HEK293 (cell line): ENCODE results near the gene OSTF1.

Experiments used
- YY1 ChIP-seq: fragments of 450-650 bp; formaldehyde crosslinking; IDR thresholded peaks from 2 replicates; pipeline ENCODE4 v1.5.1; 2018; ENCODE audit warnings: missing biosample characterization, missing genetic modification characterization
- ZNF121 ChIP-seq: fragments of 450-650 bp; formaldehyde crosslinking; IDR thresholded peaks from 2 replicates; pipeline ENCODE4 v1.5.1; 2016; ENCODE audit warnings: missing biosample characterization, missing genetic modification characterization
- ZNF350 ChIP-seq: fragments of 450-650 bp; formaldehyde crosslinking; IDR thresholded peaks from 2 replicates; pipeline ENCODE4 v1.5.0; 2017; ENCODE audit warnings: missing biosample characterization, mild to moderate bottlenecking, missing genetic modification characterization
- ZNF610 ChIP-seq: fragments of 450-650 bp; formaldehyde crosslinking; IDR thresholded peaks from 2 replicates; pipeline ENCODE4 v1.5.1; 2016; ENCODE audit warnings: missing biosample characterization, missing genetic modification characterization, borderline replicate concordance
- TF ChIP-seq, protein P1 (sequence below): fragments of 450-650 bp; formaldehyde crosslinking; IDR thresholded peaks from 2 replicates; pipeline ENCODE4 v1.5.1; 2017; ENCODE audit warnings: missing biosample characterization, missing genetic modification characterization

DNA sequence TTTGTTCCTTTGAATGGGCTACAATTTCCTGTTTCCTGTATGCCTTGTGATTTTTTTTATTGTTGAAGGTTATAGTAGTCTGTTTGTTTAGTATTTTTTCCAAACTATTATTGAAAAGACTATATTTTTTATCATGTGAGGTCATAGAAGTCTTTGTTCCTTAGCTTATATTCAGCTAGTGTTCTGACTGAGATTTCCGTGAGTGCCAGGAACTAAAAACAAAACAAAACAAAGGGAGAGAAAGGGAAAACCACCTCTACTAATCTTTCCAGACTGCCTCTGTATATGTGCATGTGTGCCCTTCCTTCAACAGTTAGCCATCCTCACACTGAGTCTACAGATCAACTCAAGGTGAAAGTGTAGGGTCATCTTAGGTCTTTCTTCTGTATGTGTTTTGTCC is 79.0 kb downstream of the OSTF1 start:
- TF ChIP-seq ZNF610 (tag by site-specific recombination) (no peak), ZNF121 (tag by site-specific recombination) (no peak), ZNF350 (tag by site-specific recombination) (no peak), YY1 (tag by site-specific recombination) (no peak)
- TF ChIP-seq, protein P1, sequence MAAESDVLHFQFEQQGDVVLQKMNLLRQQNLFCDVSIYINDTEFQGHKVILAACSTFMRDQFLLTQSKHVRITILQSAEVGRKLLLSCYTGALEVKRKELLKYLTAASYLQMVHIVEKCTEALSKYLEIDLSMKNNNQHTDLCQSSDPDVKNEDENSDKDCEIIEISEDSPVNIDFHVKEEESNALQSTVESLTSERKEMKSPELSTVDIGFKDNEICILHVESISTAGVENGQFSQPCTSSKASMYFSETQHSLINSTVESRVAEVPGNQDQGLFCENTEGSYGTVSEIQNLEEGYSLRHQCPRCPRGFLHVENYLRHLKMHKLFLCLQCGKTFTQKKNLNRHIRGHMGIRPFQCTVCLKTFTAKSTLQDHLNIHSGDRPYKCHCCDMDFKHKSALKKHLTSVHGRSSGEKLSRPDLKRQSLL (tag by site-specific recombination): no peak
